ENCODE measurements around the gene C1QTNF1. TPM values are rescaled to one million over a fixed set of nuclear protein-coding genes. Genes with fewer than 3 reads are reported as not detected.

The C1QTNF1 gene
- total and polyA plus RNA-seq, 5 donors from 2014 or later, result not detected

DNA sequence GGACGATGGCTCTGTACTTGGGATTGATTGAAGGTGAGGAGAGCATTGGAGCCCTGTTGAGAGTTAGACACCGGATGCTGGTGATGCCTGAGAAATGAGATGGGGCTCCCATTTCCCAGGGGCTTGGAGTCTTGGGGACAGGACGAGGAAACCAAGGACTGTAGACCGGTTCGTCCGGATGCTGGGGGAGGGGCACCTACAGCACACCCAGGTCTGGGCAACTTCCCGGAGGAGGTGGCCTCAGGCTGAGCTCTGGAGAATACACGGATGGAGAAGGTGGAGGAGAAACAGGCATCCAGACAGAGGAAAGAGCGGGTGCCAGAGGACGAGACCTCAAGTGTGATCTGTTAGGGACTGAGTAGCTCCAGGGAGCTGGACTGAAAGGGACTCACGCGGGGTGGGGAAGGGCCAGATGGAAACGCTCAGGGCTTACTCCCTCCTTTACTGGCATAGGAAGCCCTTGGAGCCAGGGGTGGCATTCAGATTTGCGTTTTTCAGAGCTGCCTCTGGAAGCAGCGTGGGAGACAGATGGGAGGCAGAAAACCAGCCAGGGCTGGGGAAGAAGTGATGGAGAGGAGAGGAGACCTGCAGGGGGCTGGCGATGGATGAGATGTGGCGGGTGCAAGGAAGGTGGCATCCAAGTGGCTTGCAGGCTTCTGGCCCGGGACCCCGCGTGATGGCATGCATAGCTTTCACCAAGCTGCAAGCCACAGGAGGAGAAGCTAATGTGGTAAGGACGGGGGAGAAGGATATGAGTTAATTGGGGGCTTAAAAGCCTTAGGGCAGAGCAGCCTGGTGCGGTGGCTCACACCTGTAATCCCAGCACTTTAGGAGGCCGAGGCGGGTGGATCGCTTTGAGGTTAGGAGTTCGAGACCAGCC is 8.3 kb downstream of the C1QTNF1 start:
- H3K9me3 Mint-ChIP-seq, result no peaks in the 10 kb centered on the region
- no peaks in the 10 kb centered on the region for H3K36me3 ChIP-seq (ENCODE audit: control insufficient read depth, insufficient read depth, low read length)

DNA sequence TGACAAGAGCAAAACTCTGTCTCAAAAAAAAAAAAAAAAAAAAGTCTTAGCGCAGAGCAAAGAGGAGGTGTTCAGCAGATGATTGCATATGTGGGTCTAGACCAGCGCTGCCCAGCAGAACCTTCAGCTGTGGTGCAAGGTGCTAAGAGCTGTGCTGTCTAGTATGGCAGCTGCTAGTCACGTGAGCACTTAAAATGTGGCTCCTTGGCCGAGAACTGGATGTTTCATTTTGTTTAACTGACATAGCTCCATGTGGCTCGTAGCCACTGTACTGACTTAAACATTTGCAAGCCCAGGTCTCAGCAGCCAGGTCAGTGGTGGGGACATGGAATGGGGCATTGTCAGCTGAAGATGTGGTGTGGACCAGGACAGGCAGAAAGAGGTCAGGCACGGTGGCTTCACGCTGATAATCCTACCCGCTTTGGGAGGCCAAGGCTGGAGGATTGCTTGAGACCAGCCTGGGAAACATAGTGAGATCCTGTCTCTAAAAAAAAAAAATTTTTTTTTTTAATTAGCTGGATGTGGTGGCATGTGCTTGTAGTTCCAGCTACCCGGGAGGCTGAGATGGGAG is 9.2 kb downstream of the C1QTNF1 start:
- no peak for DNase-seq

More for the DNA sequence above, 8.3 kb downstream of the C1QTNF1 start:
- Histone ChIP-seq H3K27me3 (ENCODE audit: control insufficient read depth, insufficient read depth, low read length) (peaks cover 2% of the 10 kb centered on the region), H3K27ac (ENCODE audit: insufficient read depth, low read length, poor library complexity, severe bottlenecking) (no peak overlapping the region), H3K4me3 (ENCODE audit: low read depth, low read length) (no peak overlapping the region), H3K4me1 (ENCODE audit: control insufficient read depth, insufficient read depth, low read length, poor library complexity, severe bottlenecking) (no peaks in the 10 kb centered on the region), H3K9me3 (ENCODE audit: control insufficient read depth in 2 of 2, low read length in 2 of 2) (no peaks in the 10 kb centered on the region)
- Mint-ChIP-seq H3K36me3 (no peaks in the 10 kb centered on the region), H3K4me1 (no peaks in the 10 kb centered on the region), H3K4me3 (no peak overlapping the region), H3K27me3 (peaks cover 29% of the 10 kb centered on the region), H3K27ac (no peak overlapping the region)
- DNase-seq (no peak), ATAC-seq (ENCODE audit: low read depth in 2 of 2) (no peak)

GRCh38 chr17:79033741-79034501 is 10.0 kb downstream of the C1QTNF1 start:
- Mint-ChIP-seq H3K9me3 (no peaks in the 10 kb centered on the region), H3K27me3 (peaks cover 17% of the 10 kb centered on the region), H3K36me3 (no peaks in the 10 kb centered on the region), H3K4me1 (no peaks in the 10 kb centered on the region), H3K27ac (no peak overlapping the region), H3K4me3 (no peak overlapping the region)
- Histone ChIP-seq H3K4me1 (ENCODE audit: control insufficient read depth, insufficient read depth, low read length, poor library complexity, severe bottlenecking) (no peaks in the 10 kb centered on the region), H3K4me3 (ENCODE audit: low read depth, low read length) (no peak overlapping the region), H3K27me3 (ENCODE audit: control insufficient read depth, insufficient read depth, low read length) (peaks cover 2% of the 10 kb centered on the region), H3K36me3 (ENCODE audit: control insufficient read depth, insufficient read depth, low read length) (no peaks in the 10 kb centered on the region), H3K9me3 (ENCODE audit: control insufficient read depth in 2 of 2, low read length in 2 of 2) (no peaks in the 10 kb centered on the region), H3K27ac (ENCODE audit: insufficient read depth, low read length, poor library complexity, severe bottlenecking) (no peak overlapping the region)
- ATAC-seq (ENCODE audit: low read depth in 2 of 2), result no peak
- no peak for DNase-seq

More for the DNA sequence above, 9.2 kb downstream of the C1QTNF1 start:
- Mint-ChIP-seq H3K27ac (no peak overlapping the region), H3K4me3 (no peak overlapping the region), H3K9me3 (no peaks in the 10 kb centered on the region), H3K36me3 (no peaks in the 10 kb centered on the region), H3K4me1 (no peaks in the 10 kb centered on the region), H3K27me3 (peaks cover 22% of the 10 kb centered on the region)
- H3K9me3 ChIP-seq (ENCODE audit: control insufficient read depth in 2 of 2, low read length in 2 of 2), result no peaks in the 10 kb centered on the region
- peaks cover 2% of the 10 kb centered on the region for H3K27me3 ChIP-seq (ENCODE audit: control insufficient read depth, insufficient read depth, low read length)
- ATAC-seq (ENCODE audit: low read depth in 2 of 2), result no peak
- H3K4me3 ChIP-seq (ENCODE audit: low read depth, low read length), result no peak overlapping the region
- H3K27ac ChIP-seq (ENCODE audit: insufficient read depth, low read length, poor library complexity, severe bottlenecking), result no peak overlapping the region
- no peaks in the 10 kb centered on the region for H3K36me3 ChIP-seq (ENCODE audit: control insufficient read depth, insufficient read depth, low read length)
- H3K4me1 ChIP-seq (ENCODE audit: control insufficient read depth, insufficient read depth, low read length, poor library complexity, severe bottlenecking), result no peaks in the 10 kb centered on the region

GRCh38 chr17:79034931-79035485 is 11.0 kb downstream of the C1QTNF1 start:
- Mint-ChIP-seq H3K4me3 (no peak overlapping the region), H3K27ac (no peak overlapping the region), H3K9me3 (no peaks in the 10 kb centered on the region), H3K4me1 (no peaks in the 10 kb centered on the region), H3K36me3 (no peaks in the 10 kb centered on the region), H3K27me3 (peaks cover 14% of the 10 kb centered on the region)
- H3K36me3 ChIP-seq (ENCODE audit: control insufficient read depth, insufficient read depth, low read length), result no peaks in the 10 kb centered on the region
- no peaks in the 10 kb centered on the region for H3K27me3 ChIP-seq (ENCODE audit: control insufficient read depth, insufficient read depth, low read length)
- H3K4me3 ChIP-seq (ENCODE audit: low read depth, low read length), result no peak overlapping the region
- H3K4me1 ChIP-seq (ENCODE audit: control insufficient read depth, insufficient read depth, low read length, poor library complexity, severe bottlenecking), result no peaks in the 10 kb centered on the region
- H3K27ac ChIP-seq (ENCODE audit: insufficient read depth, low read length, poor library complexity, severe bottlenecking), result no peak overlapping the region
- ATAC-seq (ENCODE audit: low read depth in 2 of 2), result no peak
- no peaks in the 10 kb centered on the region for H3K9me3 ChIP-seq (ENCODE audit: control insufficient read depth in 2 of 2, low read length in 2 of 2)
- DNase-seq, result no peak

DNA sequence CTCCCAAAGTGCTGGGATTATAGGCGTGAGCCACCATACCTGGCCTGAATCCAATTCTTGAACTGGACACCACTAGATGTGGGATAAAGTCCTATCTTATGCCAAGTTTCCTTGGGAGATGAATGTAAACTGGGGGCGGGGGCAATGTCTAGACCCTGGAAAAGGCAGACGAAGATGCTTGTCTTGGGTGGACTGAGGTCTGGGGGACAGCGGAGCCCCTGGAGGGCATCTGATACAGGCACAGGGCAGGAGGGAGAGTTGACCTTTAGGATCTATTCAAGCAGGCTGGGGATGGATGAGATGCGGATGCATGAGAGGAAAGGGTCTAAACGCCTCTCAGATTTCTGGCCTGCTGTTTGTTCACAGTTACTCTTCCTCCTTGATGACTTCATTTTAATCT is 11.7 kb downstream of the C1QTNF1 start:
- no peaks in the 10 kb centered on the region for H3K36me3 ChIP-seq (ENCODE audit: control insufficient read depth, insufficient read depth, low read length)
- H3K27ac ChIP-seq (ENCODE audit: insufficient read depth, low read length, poor library complexity, severe bottlenecking), result no peak overlapping the region
- H3K27ac Mint-ChIP-seq, result no peak overlapping the region
- ATAC-seq (ENCODE audit: low read depth in 2 of 2) (no peak), DNase-seq (no peak)
- peaks cover 11% of the 10 kb centered on the region for H3K27me3 Mint-ChIP-seq
- H3K9me3 ChIP-seq (ENCODE audit: control insufficient read depth in 2 of 2, low read length in 2 of 2), result no peaks in the 10 kb centered on the region
- H3K4me3 Mint-ChIP-seq, result no peak overlapping the region
- H3K27me3 ChIP-seq (ENCODE audit: control insufficient read depth, insufficient read depth, low read length), result no peaks in the 10 kb centered on the region
- H3K4me1 Mint-ChIP-seq, result no peaks in the 10 kb centered on the region
- no peaks in the 10 kb centered on the region for H3K36me3 Mint-ChIP-seq
- no peaks in the 10 kb centered on the region for H3K9me3 Mint-ChIP-seq
- H3K4me3 ChIP-seq (ENCODE audit: low read depth, low read length), result no peak overlapping the region
- H3K4me1 ChIP-seq (ENCODE audit: control insufficient read depth, insufficient read depth, low read length, poor library complexity, severe bottlenecking), result no peaks in the 10 kb centered on the region

- no peak overlapping the region for H3K4me3 Mint-ChIP-seq
- no peaks in the 10 kb centered on the region for H3K36me3 Mint-ChIP-seq
- Histone ChIP-seq H3K36me3 (ENCODE audit: control insufficient read depth, insufficient read depth, low read length) (no peaks in the 10 kb centered on the region), H3K4me1 (ENCODE audit: control insufficient read depth, insufficient read depth, low read length, poor library complexity, severe bottlenecking) (no peaks in the 10 kb centered on the region), H3K27ac (ENCODE audit: insufficient read depth, low read length, poor library complexity, severe bottlenecking) (no peak overlapping the region), H3K27me3 (ENCODE audit: control insufficient read depth, insufficient read depth, low read length) (no peaks in the 10 kb centered on the region), H3K4me3 (ENCODE audit: low read depth, low read length) (no peak overlapping the region), H3K9me3 (ENCODE audit: control insufficient read depth in 2 of 2, low read length in 2 of 2) (no peaks in the 10 kb centered on the region)
- no peaks in the 10 kb centered on the region for H3K9me3 Mint-ChIP-seq
- peaks cover 11% of the 10 kb centered on the region for H3K27me3 Mint-ChIP-seq
- no peaks in the 10 kb centered on the region for H3K4me1 Mint-ChIP-seq
- DNase-seq (no peak), ATAC-seq (ENCODE audit: low read depth in 2 of 2) (no peak)
- H3K27ac Mint-ChIP-seq, result no peak overlapping the region
Measured at GRCh38 chr17:79036181-79036580, 12.2 kb downstream of the C1QTNF1 start.

GRCh38 chr17:79036596-79036995 is 12.6 kb downstream of the C1QTNF1 start:
- Mint-ChIP-seq H3K36me3 (no peaks in the 10 kb centered on the region), H3K9me3 (no peaks in the 10 kb centered on the region), H3K4me1 (no peaks in the 10 kb centered on the region), H3K4me3 (no peak overlapping the region), H3K27me3 (peaks cover 11% of the 10 kb centered on the region), H3K27ac (no peak overlapping the region)
- Histone ChIP-seq H3K27ac (ENCODE audit: insufficient read depth, low read length, poor library complexity, severe bottlenecking) (no peak overlapping the region), H3K27me3 (ENCODE audit: control insufficient read depth, insufficient read depth, low read length) (no peaks in the 10 kb centered on the region), H3K36me3 (ENCODE audit: control insufficient read depth, insufficient read depth, low read length) (no peaks in the 10 kb centered on the region), H3K9me3 (ENCODE audit: control insufficient read depth in 2 of 2, low read length in 2 of 2) (no peaks in the 10 kb centered on the region), H3K4me1 (ENCODE audit: control insufficient read depth, insufficient read depth, low read length, poor library complexity, severe bottlenecking) (no peaks in the 10 kb centered on the region), H3K4me3 (ENCODE audit: low read depth, low read length) (no peak overlapping the region)
- DNase-seq (no peak), ATAC-seq (ENCODE audit: low read depth in 2 of 2) (no peak)
